HL-60 (cell line): ENCODE measurements around the gene ALOX12B.

Experiments used
- DNase-seq, 2 experiments: peaks; one replicate each; pipeline ENCODE4 v3.0.0-alpha.2; 2010 to 2020; ENCODE audit warnings: low read depth in 1 of 2, low spot score in 1 of 2
- H3K27ac ChIP-seq: fragments of 250-450 bp; sonication (Bioruptor Pico); replicated peaks from 2 replicates; pipeline ENCODE4 v1.5.1; 2020; ENCODE audit warnings: mild to moderate bottlenecking, moderate library complexity
- H3K27me3 ChIP-seq: fragments of 250-450 bp; sonication (Bioruptor Pico); 2 replicates; pipeline ENCODE4 v1.5.1; 2021; ENCODE audit warnings: mild to moderate bottlenecking, moderate library complexity; ENCODE audit not compliant: insufficient read depth, poor library complexity, severe bottlenecking
- H3K4me3 ChIP-seq: replicated peaks from 2 replicates; pipeline ENCODE4 v1.5.1; 2011; ENCODE audit warnings: mild to moderate bottlenecking, control low read depth, low read length; ENCODE audit not compliant: insufficient read depth
- GABPA ChIP-seq: IDR thresholded peaks from 2 replicates; pipeline ENCODE4 v1.6.1; 2012; ENCODE audit warnings: low read depth
- POLR2AphosphoS5 ChIP-seq: IDR thresholded peaks from 2 replicates; pipeline ENCODE4 v1.6.1; 2012; ENCODE audit warnings: low read depth
- SPI1 ChIP-seq: IDR thresholded peaks from 2 replicates; pipeline ENCODE4 v1.6.1; 2012; ENCODE audit warnings: low read depth, mild to moderate bottlenecking, borderline replicate concordance
- TF ChIP-seq, protein P1 (sequence below): IDR thresholded peaks from 2 replicates; pipeline ENCODE4 v1.6.1; 2012; ENCODE audit warnings: low read depth; ENCODE audit not compliant: insufficient replicate concordance
- TF ChIP-seq, protein P2 (sequence below): IDR thresholded peaks from one replicate; pipeline ENCODE4 v1.5.1; 2011; ENCODE audit warnings: low read length, control low read depth, inconsistent platforms; ENCODE audit not compliant: insufficient read depth

ALOX12B gene

DNA sequence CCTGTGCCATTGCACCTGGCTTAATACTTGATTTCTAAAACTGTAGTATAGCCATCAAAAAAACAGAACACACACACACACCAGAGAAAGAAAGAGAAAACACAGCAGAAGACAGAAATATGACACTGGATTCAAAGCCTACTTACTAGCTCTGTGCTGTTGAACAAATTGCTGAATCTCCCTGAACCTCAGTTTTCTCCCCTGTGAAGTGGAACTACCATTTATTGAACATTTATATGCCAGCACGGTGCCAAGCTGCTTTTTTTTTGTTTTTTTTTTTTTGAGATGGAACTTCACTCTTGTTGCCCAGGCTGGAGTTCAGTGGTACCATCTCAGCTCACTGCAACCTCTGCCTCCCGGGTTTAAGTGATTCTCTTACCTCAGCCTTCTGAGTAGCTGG is 13.2 kb upstream of the ALOX12B start:
- TF ChIP-seq POLR2AphosphoS5 (no peak), SPI1 (no peak), GABPA (no peak)
- TF ChIP-seq, protein P1, sequence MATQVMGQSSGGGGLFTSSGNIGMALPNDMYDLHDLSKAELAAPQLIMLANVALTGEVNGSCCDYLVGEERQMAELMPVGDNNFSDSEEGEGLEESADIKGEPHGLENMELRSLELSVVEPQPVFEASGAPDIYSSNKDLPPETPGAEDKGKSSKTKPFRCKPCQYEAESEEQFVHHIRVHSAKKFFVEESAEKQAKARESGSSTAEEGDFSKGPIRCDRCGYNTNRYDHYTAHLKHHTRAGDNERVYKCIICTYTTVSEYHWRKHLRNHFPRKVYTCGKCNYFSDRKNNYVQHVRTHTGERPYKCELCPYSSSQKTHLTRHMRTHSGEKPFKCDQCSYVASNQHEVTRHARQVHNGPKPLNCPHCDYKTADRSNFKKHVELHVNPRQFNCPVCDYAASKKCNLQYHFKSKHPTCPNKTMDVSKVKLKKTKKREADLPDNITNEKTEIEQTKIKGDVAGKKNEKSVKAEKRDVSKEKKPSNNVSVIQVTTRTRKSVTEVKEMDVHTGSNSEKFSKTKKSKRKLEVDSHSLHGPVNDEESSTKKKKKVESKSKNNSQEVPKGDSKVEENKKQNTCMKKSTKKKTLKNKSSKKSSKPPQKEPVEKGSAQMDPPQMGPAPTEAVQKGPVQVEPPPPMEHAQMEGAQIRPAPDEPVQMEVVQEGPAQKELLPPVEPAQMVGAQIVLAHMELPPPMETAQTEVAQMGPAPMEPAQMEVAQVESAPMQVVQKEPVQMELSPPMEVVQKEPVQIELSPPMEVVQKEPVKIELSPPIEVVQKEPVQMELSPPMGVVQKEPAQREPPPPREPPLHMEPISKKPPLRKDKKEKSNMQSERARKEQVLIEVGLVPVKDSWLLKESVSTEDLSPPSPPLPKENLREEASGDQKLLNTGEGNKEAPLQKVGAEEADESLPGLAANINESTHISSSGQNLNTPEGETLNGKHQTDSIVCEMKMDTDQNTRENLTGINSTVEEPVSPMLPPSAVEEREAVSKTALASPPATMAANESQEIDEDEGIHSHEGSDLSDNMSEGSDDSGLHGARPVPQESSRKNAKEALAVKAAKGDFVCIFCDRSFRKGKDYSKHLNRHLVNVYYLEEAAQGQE, result no peak
- TF ChIP-seq, protein P2, sequence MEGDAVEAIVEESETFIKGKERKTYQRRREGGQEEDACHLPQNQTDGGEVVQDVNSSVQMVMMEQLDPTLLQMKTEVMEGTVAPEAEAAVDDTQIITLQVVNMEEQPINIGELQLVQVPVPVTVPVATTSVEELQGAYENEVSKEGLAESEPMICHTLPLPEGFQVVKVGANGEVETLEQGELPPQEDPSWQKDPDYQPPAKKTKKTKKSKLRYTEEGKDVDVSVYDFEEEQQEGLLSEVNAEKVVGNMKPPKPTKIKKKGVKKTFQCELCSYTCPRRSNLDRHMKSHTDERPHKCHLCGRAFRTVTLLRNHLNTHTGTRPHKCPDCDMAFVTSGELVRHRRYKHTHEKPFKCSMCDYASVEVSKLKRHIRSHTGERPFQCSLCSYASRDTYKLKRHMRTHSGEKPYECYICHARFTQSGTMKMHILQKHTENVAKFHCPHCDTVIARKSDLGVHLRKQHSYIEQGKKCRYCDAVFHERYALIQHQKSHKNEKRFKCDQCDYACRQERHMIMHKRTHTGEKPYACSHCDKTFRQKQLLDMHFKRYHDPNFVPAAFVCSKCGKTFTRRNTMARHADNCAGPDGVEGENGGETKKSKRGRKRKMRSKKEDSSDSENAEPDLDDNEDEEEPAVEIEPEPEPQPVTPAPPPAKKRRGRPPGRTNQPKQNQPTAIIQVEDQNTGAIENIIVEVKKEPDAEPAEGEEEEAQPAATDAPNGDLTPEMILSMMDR, result no peak
- H3K27ac ChIP-seq, result no peak overlapping the region
- DNase-seq, result no peak
- no peak overlapping the region for H3K4me3 ChIP-seq
- H3K27me3 ChIP-seq, result no peaks in the 10 kb centered on the region

DNA sequence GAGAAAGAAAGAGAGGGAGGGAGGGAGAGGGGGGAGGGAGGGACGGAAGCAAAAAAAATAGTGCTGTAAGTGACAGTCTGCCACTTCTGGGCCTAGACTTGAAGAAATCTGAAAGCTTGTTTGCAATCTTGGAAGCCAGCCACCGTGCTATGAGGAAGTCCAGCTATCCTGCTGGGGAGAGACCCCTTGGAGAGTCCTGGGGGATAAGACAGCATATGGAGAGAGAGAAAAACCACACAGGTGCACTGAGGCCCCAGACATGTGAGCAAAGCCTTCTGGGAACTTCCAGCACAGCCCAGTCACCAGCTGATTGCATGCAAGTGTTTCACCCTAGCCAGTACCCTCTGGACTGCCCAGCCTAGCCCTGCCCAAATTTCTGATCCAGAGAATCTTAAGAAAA is 12.6 kb upstream of the ALOX12B start:
- no peak overlapping the region for H3K4me3 ChIP-seq
- no peaks in the 10 kb centered on the region for H3K27me3 ChIP-seq

DNA sequence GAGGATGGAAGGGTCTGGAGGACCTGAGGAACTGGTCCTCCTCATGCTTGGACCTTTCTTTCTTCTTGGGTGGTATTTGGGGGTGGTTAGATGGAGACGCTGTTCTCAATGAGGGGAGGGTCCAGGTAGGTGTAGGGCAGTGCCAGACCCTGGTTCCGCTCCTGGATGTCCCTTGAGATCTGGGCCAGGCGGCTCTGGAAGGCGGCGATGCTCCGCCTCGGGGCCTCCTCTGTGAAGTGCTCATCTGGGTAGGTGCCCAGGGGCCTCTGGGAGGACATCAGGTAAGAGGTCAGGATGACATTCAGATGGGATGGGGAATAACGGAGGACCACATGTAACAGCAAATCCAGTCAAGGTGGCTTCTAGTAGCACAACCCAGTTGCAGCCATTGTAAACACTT is 9.0 kb upstream of the ALOX12B start:
- TF ChIP-seq POLR2AphosphoS5 (no peak), SPI1 (no peak), GABPA (no peak)
- TF ChIP-seq, protein P2, result no peak
- TF ChIP-seq, protein P1, result no peak
- Histone ChIP-seq H3K27me3 (no peaks in the 10 kb centered on the region), H3K4me3 (no peak overlapping the region), H3K27ac (no peak overlapping the region)
- DNase-seq, result no peak

More for the DNA sequence above, 12.6 kb upstream of the ALOX12B start:
- TF ChIP-seq, protein P2, result no peak
- TF ChIP-seq, protein P1, result no peak
- TF ChIP-seq SPI1, result no peak
- no peak for TF ChIP-seq POLR2AphosphoS5
- TF ChIP-seq GABPA, result no peak
- no peak for DNase-seq
- H3K27ac ChIP-seq, result no peak overlapping the region
